Neural cell (in vitro differentiated cells): ENCODE measurements around the gene NUP62. TPM values are rescaled to one million over a fixed set of nuclear protein-coding genes. Genes with fewer than 3 reads are reported as not detected.

Experiments
- H2AFZ ChIP-seq: fragments of 200-600, 300-800 bp; sonication (generic), shearing (Covaris generic); 2 replicates; pipeline ENCODE4 v1.6.0; 2014; ENCODE audit warnings: low read depth, mild to moderate bottlenecking, antibody characterized with exemption, low read length, moderate library complexity
- H3F3A ChIP-seq: fragments of 200-600 bp; shearing (Covaris generic); 2 replicates; pipeline ENCODE4 v1.6.1; 2016; ENCODE audit warnings: mild to moderate bottlenecking, moderate library complexity, mixed read lengths, antibody characterized with exemption, low read length; ENCODE audit not compliant: insufficient read depth, poor library complexity, severe bottlenecking
- H3K27ac ChIP-seq: fragments of 200-600, 300-800 bp; sonication (generic), shearing (Covaris generic); 2 replicates; pipeline ENCODE4 v1.5.1; 2014; ENCODE audit warnings: mild to moderate bottlenecking, low read length, moderate library complexity
- H3K27me3 ChIP-seq: fragments of 300-800, 200-600 bp; sonication (generic), shearing (Covaris generic); 2 replicates; pipeline ENCODE4 v1.6.0; 2014; ENCODE audit warnings: mild to moderate bottlenecking, low read depth, low read length, moderate library complexity; ENCODE audit not compliant: insufficient read depth
- H3K36me3 ChIP-seq: fragments of 300-800, 200-600 bp; sonication (generic), shearing (Covaris generic); 2 replicates; pipeline ENCODE4 v1.5.1; 2014; ENCODE audit warnings: mild to moderate bottlenecking, antibody characterized with exemption, low read length, moderate library complexity; ENCODE audit not compliant: insufficient read depth
- H3K4me2 ChIP-seq: fragments of 300-800, 200-600 bp; sonication (generic), shearing (Covaris generic); 2 replicates; pipeline ENCODE4 v1.6.0; 2014; ENCODE audit warnings: mild to moderate bottlenecking, low read length
- H3K4me3 ChIP-seq: fragments of 300-800, 200-600 bp; sonication (generic), shearing (Covaris generic); 2 replicates; pipeline ENCODE4 v1.5.1; 2014; ENCODE audit warnings: mild to moderate bottlenecking, low read length, moderate library complexity
- H3K79me2 ChIP-seq: fragments of 200-600 bp; shearing (Covaris generic); replicated peaks from 2 replicates; pipeline ENCODE4 v1.6.0; 2014; ENCODE audit warnings: mild to moderate bottlenecking, low read length, moderate library complexity; ENCODE audit not compliant: insufficient read depth
- H3K9ac ChIP-seq: fragments of 300-800, 200-600 bp; sonication (generic), shearing (Covaris generic); 2 replicates; pipeline ENCODE4 v1.6.1; 2016; ENCODE audit warnings: mild to moderate bottlenecking, low read length, mixed read lengths
- H3K9me2 ChIP-seq: fragments of 200-600 bp; shearing (Covaris generic); 2 replicates; pipeline ENCODE4 v1.6.1; 2016; ENCODE audit warnings: mild to moderate bottlenecking, low read length, mixed read lengths; ENCODE audit not compliant: insufficient read depth
- H3K9me3 ChIP-seq: fragments of 200-600, 300-800 bp; sonication (generic), shearing (Covaris generic); 2 replicates; pipeline ENCODE4 v1.6.1; 2016; ENCODE audit warnings: mild to moderate bottlenecking, mixed run types, low read length, moderate library complexity, mixed read lengths
- H4K20me1 ChIP-seq: fragments of 200-600 bp; shearing (Covaris generic); 2 replicates; pipeline ENCODE4 v1.6.1; 2016; ENCODE audit warnings: mild to moderate bottlenecking, mixed run types; ENCODE audit not compliant: insufficient read depth
- CTCF ChIP-seq: fragments of 450-650 bp; IDR thresholded peaks from 2 replicates; pipeline ENCODE4 v1.5.1; 2014; ENCODE audit warnings: antibody characterized with exemption, mild to moderate bottlenecking, moderate library complexity; ENCODE audit not compliant: poor library complexity, severe bottlenecking
- EP300 ChIP-seq: fragments of 450-650 bp; conservative IDR thresholded peaks from 2 replicates; pipeline ENCODE4 v1.6.1; 2014; ENCODE audit warnings: antibody characterized with exemption, mild to moderate bottlenecking, moderate library complexity; ENCODE audit not compliant: poor library complexity, severe bottlenecking
- EZH2 ChIP-seq: fragments of 200-600, 300-800 bp; shearing (Covaris generic), sonication (generic); IDR thresholded peaks from 2 replicates; pipeline ENCODE4 v1.6.1; 2014; ENCODE audit warnings: antibody characterized with exemption, low read length, borderline replicate concordance, mild to moderate bottlenecking; ENCODE audit not compliant: insufficient read depth, poor library complexity, severe bottlenecking
- MXI1 ChIP-seq: fragments of 450-650 bp; conservative IDR thresholded peaks from 2 replicates; pipeline ENCODE4 v1.6.1; 2014; ENCODE audit warnings: antibody characterized with exemption, mild to moderate bottlenecking; ENCODE audit not compliant: poor library complexity, severe bottlenecking
- POLR2AphosphoS5 ChIP-seq: IDR thresholded peaks from 2 replicates; pipeline ENCODE4 v1.6.1; 2012
- RAD21 ChIP-seq: fragments of 450-650 bp; conservative IDR thresholded peaks from 2 replicates; pipeline ENCODE4 v1.6.1; 2014; ENCODE audit warnings: antibody characterized with exemption, mild to moderate bottlenecking, moderate library complexity
- REST ChIP-seq: IDR thresholded peaks from 2 replicates; pipeline ENCODE4 v1.6.1; 2012; ENCODE audit warnings: borderline replicate concordance
- SMC3 ChIP-seq: fragments of 450-650 bp; conservative IDR thresholded peaks from 2 replicates; pipeline ENCODE4 v1.6.1; 2014; ENCODE audit warnings: antibody characterized with exemption, mild to moderate bottlenecking, moderate library complexity; ENCODE audit not compliant: poor library complexity
- TAF1 ChIP-seq: IDR thresholded peaks from 2 replicates; pipeline ENCODE4 v1.6.1; 2012; ENCODE audit warnings: low read depth
- polyA plus RNA-seq: library from polyadenylated mRNA; depleted of rRNA; stranded (reverse); fragments of >200 nt; gene quantifications from 2 replicates; pipeline ENCODE4 v1.2.3, GENCODE V29; 2014

Gene NUP62
- polyA plus RNA-seq, 1 donor from 2014 or later, result 24.9 TPM

- TF ChIP-seq CTCF (no peak), EP300 (no peak), POLR2AphosphoS5 (no peak), RAD21 (no peak)
Observed at GRCh38 chr19:49916839-49917733, 12.2 kb downstream of the NUP62 start (continued).

GRCh38 chr19:49915271-49915670, 14.0 kb downstream of the NUP62 start:
- no peaks in the 10 kb centered on the region for H3K9me3 ChIP-seq
- H3K4me2 ChIP-seq, result no peak overlapping the region
- H3K27me3 ChIP-seq, result no peaks in the 10 kb centered on the region
- H3K36me3 ChIP-seq, result no peaks in the 10 kb centered on the region
- peaks cover 6% of the 10 kb centered on the region for H3K79me2 ChIP-seq
- TF ChIP-seq RAD21 (no peak), CTCF (no peak), POLR2AphosphoS5 (no peak), REST (no peak), EZH2 (no peak), EP300 (no peak), SMC3 (no peak), TAF1 (no peak), MXI1 (no peak)
- no peak overlapping the region for H2AFZ ChIP-seq
- no peak overlapping the region for H3K9ac ChIP-seq
- H3K9me2 ChIP-seq, result no peaks in the 10 kb centered on the region
- no peaks in the 10 kb centered on the region for H3F3A ChIP-seq
- no peaks in the 10 kb centered on the region for H4K20me1 ChIP-seq
- H3K27ac ChIP-seq, result no peak overlapping the region
- H3K4me3 ChIP-seq, result no peak overlapping the region
